Gastroesophageal sphincter (tissue), 3 donors: Measurements from ENCODE around the gene RPAP2.

Experiments used
- CTCF ChIP-seq, 4 experiments: fragments of 200-600 bp in 2 of 4; fragments of 450-650 bp in 2 of 4; sonication (generic) in 1 of 4; IDR thresholded peaks; one replicate each; pipeline ENCODE4 v1.5.1; 2017 to 2019; ENCODE audit warnings: antibody characterized with exemption in 4 of 4, mild to moderate bottlenecking in 2 of 4, moderate library complexity in 2 of 4
- EP300 ChIP-seq: sonication (generic); formaldehyde crosslinking; IDR thresholded peaks from one replicate; pipeline ENCODE4 v1.6.1; 2017; ENCODE audit warnings: antibody characterized with exemption, mild to moderate bottlenecking
- POLR2A ChIP-seq, 2 donors: fragments of 450-650 bp; IDR thresholded peaks; one replicate each; pipeline ENCODE4 v1.6.1; 2017; ENCODE audit warnings: antibody characterized with exemption in 2 of 2, mild to moderate bottlenecking in 2 of 2, moderate library complexity in 1 of 2
- POLR2AphosphoS5 ChIP-seq: sonication (generic); formaldehyde crosslinking; IDR thresholded peaks from one replicate; pipeline ENCODE4 v1.6.1; 2017; ENCODE audit warnings: antibody characterized with exemption

GRCh38 chr1:92380867-92381266 is 82.0 kb downstream of the RPAP2 start:
- TF ChIP-seq EP300 (no peak), POLR2A (IDR thresholded peaks at IDR 0.05) (no peak), CTCF (IDR thresholded peaks at IDR 0.05) (no peak), POLR2AphosphoS5 (no peak)
